GM19397 (cell line): ENCODE measurements around the gene CXCL16.
"Not testable (repeated sequence)": the region's sequence is repeated elsewhere in the genome, so short reads cannot be mapped to it uniquely, and the experiment has no call there.

Experiments
- ATAC-seq: cut with Tn5 transposase; IDR thresholded peaks from one replicate; pipeline ENCODE4 v1.9.1; 2021; ENCODE audit warnings: mild to moderate bottlenecking, moderate library complexity; ENCODE audit not compliant: unreplicated experiment

CXCL16 gene

GRCh38 chr17:4701116-4701515 lies 38.6 kb downstream of the CXCL16 start:
- ATAC-seq = no peak

- ATAC-seq = not testable (repeated sequence)
Observed at GRCh38 chr17:4699401-4700056, 40.2 kb downstream of the CXCL16 start.

GRCh38 chr17:4696437-4696805 lies 43.3 kb downstream of the CXCL16 start:
- ATAC-seq = no peak

GRCh38 chr17:4693416-4693815 lies 46.3 kb downstream of the CXCL16 start:
- no peak for ATAC-seq

- ATAC-seq = no peak
Observed at GRCh38 chr17:4691686-4692085, 48.0 kb downstream of the CXCL16 start.

GRCh38 chr17:4690745-4691144 lies 49.0 kb downstream of the CXCL16 start:
- no peak for ATAC-seq

- ATAC-seq = not testable (repeated sequence)
Observed at GRCh38 chr17:4689872-4690271, 49.9 kb downstream of the CXCL16 start.

GRCh38 chr17:4683739-4684138 lies 56.0 kb downstream of the CXCL16 start:
- ATAC-seq = not testable (repeated sequence)
